IMR-90 (cell line): ENCODE results near the gene EXOC6B. TPM values are rescaled to one million over a fixed set of nuclear protein-coding genes. Genes with fewer than 3 reads are reported as not detected.

Source experiments
- ATAC-seq: fragments of 200-7000 bp; cut with Tn5 transposase; 2 replicates; pipeline ENCODE4 v1.9.1; 2020; ENCODE audit warnings: low read depth, mild to moderate bottlenecking, moderate library complexity
- BruUV-seq: library from RNA; stranded (reverse); fragments of 400-500 nt; replicated peaks from 2 replicates; lab custom pipeline; 2021; lab: Mats Ljungman, UMichigan
- CTCF ChIA-PET: fragments of 300-600 bp; formaldehyde crosslinking; extraction: SDS; loops from one replicate; lab custom pipeline; 2021; ENCODE audit warnings: antibody characterized with exemption; lab: Yijun Ruan, JAX
- POLR2A ChIA-PET: fragments of 300-600 bp; sonication (Branson Sonifier 250); formaldehyde crosslinking; loops from one replicate; lab custom pipeline; 2022; ENCODE audit warnings: antibody characterized with exemption; ENCODE audit not compliant: unreplicated experiment; lab: Charles Lee
- DNase-seq: peaks from one replicate; pipeline ENCODE4 v3.0.0; 2013
- H2AFZ ChIP-seq: replicated peaks from 2 replicates; pipeline ENCODE3; 2013; ENCODE audit warnings: low read length, mild to moderate bottlenecking; ENCODE audit not compliant: poor library complexity
- H2AK5ac ChIP-seq: 2 replicates; pipeline ENCODE4 v1.6.1; 2013; ENCODE audit warnings: low read depth, low read length, inconsistent platforms
- H2AK9ac ChIP-seq: replicated peaks from 2 replicates; pipeline ENCODE3; 2013; ENCODE audit warnings: mild to moderate bottlenecking, low read depth, low read length, moderate library complexity; ENCODE audit not compliant: poor library complexity
- H2BK120ac ChIP-seq: 2 replicates; pipeline ENCODE4 v1.6.1; 2013; ENCODE audit warnings: low read depth, low read length, inconsistent platforms
- H2BK15ac ChIP-seq: 3 replicates; pipeline ENCODE4 v1.6.1; 2013; ENCODE audit warnings: low read depth, low read length, inconsistent platforms
- H2BK20ac ChIP-seq: 2 replicates; pipeline ENCODE4 v1.6.1; 2013; ENCODE audit warnings: low read depth, mild to moderate bottlenecking, inconsistent platforms, low read length, moderate library complexity
- H2BK5ac ChIP-seq: 2 replicates; pipeline ENCODE4 v1.6.1; 2013; ENCODE audit warnings: mild to moderate bottlenecking, low read depth, low read length, inconsistent platforms; ENCODE audit not compliant: poor library complexity, severe bottlenecking
- H3K14ac ChIP-seq: replicated peaks from 2 replicates; pipeline ENCODE4 v1.6.1; 2013; ENCODE audit warnings: low read depth, low read length, inconsistent platforms
- H3K18ac ChIP-seq: 2 replicates; pipeline ENCODE4 v1.6.1; 2013; ENCODE audit warnings: low read depth, low read length, control low read depth
- H3K23ac ChIP-seq: 2 replicates; pipeline ENCODE4 v1.6.1; 2013; ENCODE audit warnings: low read depth, low read length, inconsistent platforms
- H3K27ac ChIP-seq: 2 replicates; pipeline ENCODE4 v1.5.1; 2013; ENCODE audit warnings: mild to moderate bottlenecking, control low read depth, low read length; ENCODE audit not compliant: insufficient read depth
- H3K27me3 ChIP-seq: 2 replicates; pipeline ENCODE4 v1.6.1; 2013; ENCODE audit warnings: low read length; ENCODE audit not compliant: control insufficient read depth, insufficient read depth
- H3K36me3 ChIP-seq: 2 replicates; pipeline ENCODE4 v1.6.1; 2013; ENCODE audit warnings: low read length, mixed read lengths; ENCODE audit not compliant: control insufficient read depth, insufficient read depth
- H3K4ac ChIP-seq: 2 replicates; pipeline ENCODE4 v1.6.1; 2013; ENCODE audit warnings: low read depth, low read length, inconsistent platforms
- H3K4me1 ChIP-seq: 2 replicates; pipeline ENCODE4 v1.6.1; 2013; ENCODE audit warnings: low read length, mixed read lengths; ENCODE audit not compliant: control insufficient read depth, insufficient read depth
- H3K4me2 ChIP-seq: 2 replicates; pipeline ENCODE4 v1.6.1; 2013; ENCODE audit warnings: low read depth, mild to moderate bottlenecking, control low read depth, low read length, moderate library complexity
- H3K4me3 ChIP-seq: 2 replicates; pipeline ENCODE4 v1.5.1; 2013; ENCODE audit warnings: low read depth, mild to moderate bottlenecking, control low read depth, low read length, moderate library complexity; ENCODE audit not compliant: insufficient read depth
- H3K56ac ChIP-seq: 2 replicates; pipeline ENCODE4 v1.6.1; 2013; ENCODE audit warnings: low read length, inconsistent platforms; ENCODE audit not compliant: insufficient read depth; ENCODE audit errors: extremely low read depth
- H3K79me1 ChIP-seq, 2 experiments: 2 replicates each; pipeline ENCODE4 v1.6.1; 2013; ENCODE audit warnings: low read length in 2 of 2, inconsistent platforms in 1 of 2, low read depth in 1 of 2
- H3K9ac ChIP-seq: 2 replicates; pipeline ENCODE4 v1.6.1; 2013; ENCODE audit warnings: low read depth, low read length, control low read depth
- H3K9me1 ChIP-seq: 2 replicates; pipeline ENCODE4 v1.6.1; 2013; ENCODE audit warnings: low read length, inconsistent platforms; ENCODE audit not compliant: insufficient read depth
- H3K9me3 ChIP-seq: 2 replicates; pipeline ENCODE4 v1.6.1; 2013; ENCODE audit warnings: low read length; ENCODE audit not compliant: control insufficient read depth, insufficient read depth
- H4K20me1 ChIP-seq: 2 replicates; pipeline ENCODE4 v1.6.1; 2013; ENCODE audit warnings: low read length, inconsistent platforms; ENCODE audit not compliant: insufficient read depth
- H4K5ac ChIP-seq: 2 replicates; pipeline ENCODE4 v1.6.1; 2013; ENCODE audit warnings: mild to moderate bottlenecking, low read depth, low read length, control low read depth
- H4K8ac ChIP-seq, 2 experiments: 2 replicates each; pipeline ENCODE4 v1.6.1; 2013; ENCODE audit warnings: low read depth in 2 of 2, low read length in 2 of 2, control low read depth in 1 of 2, inconsistent platforms in 1 of 2
- H4K91ac ChIP-seq: 2 replicates; pipeline ENCODE4 v1.6.1; 2013; ENCODE audit warnings: low read depth, low read length, inconsistent platforms; ENCODE audit not compliant: insufficient read depth
- BHLHE40 ChIP-seq: fragments of 150-350 bp; IDR thresholded peaks from 2 replicates; pipeline ENCODE4 v1.6.1; 2016; ENCODE audit warnings: mild to moderate bottlenecking, low read depth, low read length
- CEBPB ChIP-seq: IDR thresholded peaks from 2 replicates; pipeline ENCODE4 v1.6.1; 2012; ENCODE audit warnings: low read depth, low read length, improper control_type of control experiment
- FOS ChIP-seq: fragments of 150-350 bp; IDR thresholded peaks from 2 replicates; pipeline ENCODE4 v1.6.1; 2016; ENCODE audit warnings: low read depth, low read length
- MAFK ChIP-seq: IDR thresholded peaks from 2 replicates; pipeline ENCODE4 v1.6.1; 2012; ENCODE audit warnings: low read depth, low read length, improper control_type of control experiment
- MAZ ChIP-seq: IDR thresholded peaks from 2 replicates; pipeline ENCODE4 v1.6.1; 2012; ENCODE audit warnings: low read depth, mild to moderate bottlenecking, low read length, improper control_type of control experiment, moderate library complexity, borderline replicate concordance
- MXI1 ChIP-seq: IDR thresholded peaks from 2 replicates; pipeline ENCODE4 v1.6.1; 2012; ENCODE audit warnings: low read depth, mild to moderate bottlenecking, low read length, moderate library complexity, borderline replicate concordance
- RCOR1 ChIP-seq: IDR thresholded peaks from 2 replicates; pipeline ENCODE4 v1.6.1; 2012; ENCODE audit warnings: mild to moderate bottlenecking, low read length, improper control_type of control experiment; ENCODE audit not compliant: insufficient replicate concordance
- dilution Hi-C: fragments of 300-500 bp; cut with HindIII; formaldehyde crosslinking; loops from one replicate; pipeline ENCODE4 v1.14.3; 2018; ENCODE audit warnings: low sequenced_read_pairs; ENCODE audit not compliant: unreplicated experiment
- in situ Hi-C: fragments of 300-500 bp; cut with MboI; formaldehyde crosslinking; loops from 3 replicates; pipeline ENCODE4 v1.14.3; 2019; ENCODE audit warnings: low sequenced_read_pairs, inconsistent platforms, mixed read lengths
- intact Hi-C: fragments of 100-400 bp; cut with micrococcal nuclease; formaldehyde crosslinking; loops from 2 replicates; pipeline ENCODE4 v1.10.0; 2022
- polyA plus RNA-seq, 3 experiments: library from polyadenylated mRNA; depleted of rRNA; stranded (reverse); fragments of >200 nt; gene quantifications; 2 replicates each; pipeline ENCODE4 v1.2.3, GENCODE V29; 2012; ENCODE audit warnings: low replicate concordance in 1 of 3
- total RNA-seq: library from RNA; depleted of rRNA; stranded (reverse); fragments of >200 nt; gene quantifications from 2 replicates; pipeline ENCODE4 v1.2.3, GENCODE V29; 2012
- TF ChIP-seq, protein P1 (sequence below): fragments of 150-350 bp; IDR thresholded peaks from 2 replicates; pipeline ENCODE4 v1.6.1; 2017; ENCODE audit warnings: mild to moderate bottlenecking, antibody characterized with exemption, low read length, low read depth

Gene EXOC6B
- total and polyA plus RNA-seq, 2 of the 4 experiments (the other 2 are of a cell fraction): 10.2 to 29.4 TPM

DNA sequence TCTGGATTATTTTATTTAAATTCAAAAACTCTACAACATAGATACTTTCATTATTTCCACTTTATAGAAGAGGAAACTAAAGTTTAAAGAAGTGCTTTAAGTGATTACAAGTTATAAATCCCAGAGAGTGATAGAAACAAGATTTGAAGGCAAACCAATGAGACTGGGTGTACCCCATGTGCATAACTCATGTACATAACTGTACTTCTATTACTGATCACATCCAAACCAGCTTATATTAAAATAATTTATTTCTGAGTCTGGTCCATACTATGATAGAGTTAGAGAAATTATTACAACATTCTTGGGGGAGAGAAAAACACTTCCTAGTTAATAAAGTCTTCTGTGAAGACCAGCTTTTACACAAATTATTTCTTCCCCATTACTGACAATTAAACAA lies 221.4 kb downstream of the EXOC6B start:
- H3K4me1 ChIP-seq: no peaks in the 10 kb centered on the region
- ChIA-PET POLR2A (no interaction called here), CTCF (no interaction called here)
- no peak overlapping the region for H2BK5ac ChIP-seq
- no peaks in the 10 kb centered on the region for H3K9me3 ChIP-seq
- H4K5ac ChIP-seq: no peak overlapping the region
- H3K9me1 ChIP-seq: no peaks in the 10 kb centered on the region
- no peak overlapping the region for H3K27ac ChIP-seq
- DNase-seq (no peak), ATAC-seq (no peak)
- H2AFZ ChIP-seq: no peak overlapping the region
- H4K20me1 ChIP-seq: no peaks in the 10 kb centered on the region
- BruUV-seq: no TSS peak
- dilution Hi-C loops (no loop called here), in situ Hi-C loops (no loop called here), intact Hi-C loops (loop anchor here (10.0 kb wide), 1 partner anchor 260 kb away; no protein-coding TSS in a partner anchor)
- H2AK5ac ChIP-seq: no peak overlapping the region
- no peak overlapping the region for H2BK20ac ChIP-seq
- no peak overlapping the region for H2BK120ac ChIP-seq
- no peaks in the 10 kb centered on the region for H3K36me3 ChIP-seq
- no peak overlapping the region for H3K56ac ChIP-seq
- H3K18ac ChIP-seq: no peak overlapping the region
- H3K14ac ChIP-seq: no peak overlapping the region
- no peak overlapping the region for H3K4me2 ChIP-seq
- H4K8ac ChIP-seq: no peak overlapping the region
- no peak overlapping the region for H3K23ac ChIP-seq
- H2AK9ac ChIP-seq: no peak overlapping the region
- no peak overlapping the region for H3K4me3 ChIP-seq
- no peak overlapping the region for H4K91ac ChIP-seq
- no peaks in the 10 kb centered on the region for H3K27me3 ChIP-seq
- H2BK15ac ChIP-seq: no peak overlapping the region
- no peak for TF ChIP-seq MAZ
- no peak for TF ChIP-seq BHLHE40
- no peak for TF ChIP-seq MAFK
- no peak for TF ChIP-seq RCOR1
- TF ChIP-seq MXI1: no peak
- no peak for TF ChIP-seq CEBPB
- no peak for TF ChIP-seq FOS
- TF ChIP-seq, protein P1, sequence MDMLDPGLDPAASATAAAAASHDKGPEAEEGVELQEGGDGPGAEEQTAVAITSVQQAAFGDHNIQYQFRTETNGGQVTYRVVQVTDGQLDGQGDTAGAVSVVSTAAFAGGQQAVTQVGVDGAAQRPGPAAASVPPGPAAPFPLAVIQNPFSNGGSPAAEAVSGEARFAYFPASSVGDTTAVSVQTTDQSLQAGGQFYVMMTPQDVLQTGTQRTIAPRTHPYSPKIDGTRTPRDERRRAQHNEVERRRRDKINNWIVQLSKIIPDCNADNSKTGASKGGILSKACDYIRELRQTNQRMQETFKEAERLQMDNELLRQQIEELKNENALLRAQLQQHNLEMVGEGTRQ: no peak
- peaks cover 2 to 5% of the 10 kb centered on the region in 2 experiments; a peak in 1 of 4 replicates for H3K79me1 ChIP-seq
- H3K4ac ChIP-seq: no peak overlapping the region
- no peak overlapping the region for H3K9ac ChIP-seq
